SK-N-SH (cell line): ENCODE measurements around the gene ARID3A. TPM values are rescaled to one million over a fixed set of nuclear protein-coding genes. Genes with fewer than 3 reads are reported as not detected.

Experiments used
- CTCF ChIA-PET: fragments of 300-600, 350-600 bp; formaldehyde crosslinking; extraction: SDS; loops from one replicate; lab custom pipeline; 2021; lab: Yijun Ruan, JAX
- POLR2A ChIA-PET: fragments of 350-600 bp; sonication (Branson Sonifier 250); formaldehyde crosslinking; extraction: SDS; loops from one replicate; lab custom pipeline; 2020; ENCODE audit warnings: antibody characterized with exemption, inconsistent platforms; lab: Yijun Ruan, JAX
- DNase-seq: peaks from one replicate; pipeline ENCODE4 v3.0.0; 2012
- H2AFZ ChIP-seq: fragments of 200-600 bp; sonication (generic); 2 replicates; pipeline ENCODE4 v1.8.1; 2016; ENCODE audit warnings: antibody characterized with exemption, mild to moderate bottlenecking, low read depth
- H3F3A ChIP-seq: fragments of 200-600 bp; sonication (generic); replicated peaks from 2 replicates; pipeline ENCODE3; 2016; ENCODE audit warnings: antibody characterized with exemption, mild to moderate bottlenecking; ENCODE audit not compliant: insufficient read depth
- H3K27ac ChIP-seq, 2 experiments: fragments of 200-500 bp in 1 of 2; fragments of 200-600 bp in 1 of 2; sonication (Bioruptor generic) in 1 of 2; sonication (generic), shearing (Covaris generic) in 1 of 2; 2 replicates each; pipeline versions ENCODE4 v1.5.1 to v1.6.1; 2014 to 2016; ENCODE audit warnings: low read depth in 2 of 2, inconsistent platforms in 1 of 2, low read length in 1 of 2, mild to moderate bottlenecking in 1 of 2, mixed read lengths in 1 of 2
- H3K27me3 ChIP-seq: fragments of 200-600 bp; sonication (generic), shearing (Covaris generic); 2 replicates; pipeline ENCODE4 v1.6.1; 2016; ENCODE audit warnings: mixed run types; ENCODE audit not compliant: insufficient read depth
- H3K36me3 ChIP-seq, 2 experiments: fragments of 200-500 bp in 1 of 2; fragments of 200-600 bp in 1 of 2; sonication (Bioruptor generic) in 1 of 2; sonication (generic) in 1 of 2; replicated peaks in 1 of 2; 2 replicates each; pipeline versions ENCODE3 to v1.5.1; 2014 to 2016; ENCODE audit warnings: low read length in 1 of 2, mild to moderate bottlenecking in 1 of 2; ENCODE audit not compliant: insufficient read depth in 2 of 2, control insufficient read depth in 1 of 2
- H3K4me1 ChIP-seq, 2 experiments: fragments of 200-500 bp in 1 of 2; fragments of 200-600 bp in 1 of 2; sonication (Bioruptor generic) in 1 of 2; sonication (generic), shearing (Covaris generic) in 1 of 2; 2 replicates each; pipeline versions ENCODE4 v1.5.1 to v1.6.1; 2014 to 2016; ENCODE audit warnings: low read depth in 1 of 2, low read length in 1 of 2, mixed run types in 1 of 2; ENCODE audit not compliant: insufficient read depth in 2 of 2, control insufficient read depth in 1 of 2
- H3K4me2 ChIP-seq: fragments of 200-600 bp; sonication (generic), shearing (Covaris generic); 2 replicates; pipeline ENCODE4 v1.6.1; 2017; ENCODE audit warnings: mixed run types
- H3K4me3 ChIP-seq, 2 experiments: fragments of 200-500 bp in 1 of 2; fragments of 200-600 bp in 1 of 2; sonication (Bioruptor generic) in 1 of 2; sonication (generic), shearing (Covaris generic) in 1 of 2; 2 replicates each; pipeline versions ENCODE4 v1.5.1 to v1.8.1; 2014 to 2016; ENCODE audit warnings: low read depth in 2 of 2, inconsistent platforms in 1 of 2, low read length in 1 of 2, mild to moderate bottlenecking in 1 of 2, mixed read lengths in 1 of 2, moderate library complexity in 1 of 2
- H3K79me2 ChIP-seq: fragments of 200-600 bp; sonication (generic); 2 replicates; pipeline ENCODE4 v1.8.1; 2017; ENCODE audit warnings: mild to moderate bottlenecking; ENCODE audit not compliant: insufficient read depth
- H3K9ac ChIP-seq: fragments of 200-600 bp; sonication (generic); 2 replicates; pipeline ENCODE4 v1.6.1; 2017; ENCODE audit warnings: mixed run types
- H3K9me2 ChIP-seq: fragments of 200-600 bp; sonication (generic); 2 replicates; pipeline ENCODE4 v1.6.1; 2017; ENCODE audit warnings: mixed run types
- H3K9me3 ChIP-seq: fragments of 200-600 bp; sonication (generic); 2 replicates; pipeline ENCODE4 v1.6.1; 2017; ENCODE audit warnings: mixed run types, mild to moderate bottlenecking, moderate library complexity
- H4K20me1 ChIP-seq: fragments of 200-600 bp; sonication (generic); 2 replicates; pipeline ENCODE4 v1.6.1; 2017; ENCODE audit warnings: mild to moderate bottlenecking, mixed run types; ENCODE audit not compliant: insufficient read depth
- CTCF ChIP-seq: fragments of 200-600 bp; sonication (generic); IDR thresholded peaks from 2 replicates; pipeline ENCODE4 v1.6.1; 2017; ENCODE audit warnings: antibody characterized with exemption, mild to moderate bottlenecking, moderate library complexity
- EP300 ChIP-seq, 2 experiments: IDR thresholded peaks; 2 replicates each; pipeline versions ENCODE4 v1.4.0 to v1.6.1; 2012; ENCODE audit warnings: borderline replicate concordance in 1 of 2, low read depth in 1 of 2, low read length in 1 of 2
- EZH2phosphoT487 ChIP-seq: fragments of 200-600 bp; sonication (generic); IDR thresholded peaks from 2 replicates; pipeline ENCODE4 v1.6.1; 2017; ENCODE audit warnings: low read depth, mixed run types, mild to moderate bottlenecking, antibody characterized with exemption, moderate library complexity, borderline replicate concordance
- GABPA ChIP-seq: IDR thresholded peaks from 2 replicates; pipeline ENCODE4 v1.4.0; 2012; ENCODE audit warnings: low read depth, mild to moderate bottlenecking
- JUND ChIP-seq: IDR thresholded peaks from 2 replicates; pipeline ENCODE4 v1.4.0; 2012
- MAX ChIP-seq: IDR thresholded peaks from 2 replicates; pipeline ENCODE4 v1.4.0; 2012; ENCODE audit warnings: low read depth
- NFIC ChIP-seq: IDR thresholded peaks from 2 replicates; pipeline ENCODE4 v1.4.0; 2012; ENCODE audit warnings: borderline replicate concordance
- NRF1 ChIP-seq: IDR thresholded peaks from 2 replicates; pipeline ENCODE4 v1.6.1; 2012; ENCODE audit warnings: low read depth, mild to moderate bottlenecking, low read length
- RAD21 ChIP-seq: IDR thresholded peaks from 2 replicates; pipeline ENCODE4 v1.6.1; 2012; ENCODE audit warnings: mild to moderate bottlenecking, low read length
- RCOR1 ChIP-seq: fragments of 150-350 bp; IDR thresholded peaks from 2 replicates; pipeline ENCODE4 v1.6.1; 2017; ENCODE audit warnings: antibody characterized with exemption, low read length
- RFX5 ChIP-seq: IDR thresholded peaks from 2 replicates; pipeline ENCODE4 v1.6.1; 2012; ENCODE audit warnings: mild to moderate bottlenecking, improper control_type of control experiment, low read length
- RXRA ChIP-seq: IDR thresholded peaks from 2 replicates; pipeline ENCODE4 v1.4.0; 2012; ENCODE audit warnings: low read depth, mild to moderate bottlenecking, borderline replicate concordance
- SIN3A ChIP-seq: IDR thresholded peaks from 2 replicates; pipeline ENCODE4 v1.6.1; 2012; ENCODE audit warnings: low read depth, mild to moderate bottlenecking, low read length, moderate library complexity, borderline replicate concordance
- USF2 ChIP-seq: fragments of 150-350 bp; IDR thresholded peaks from 2 replicates; pipeline ENCODE4 v1.6.1; 2017; ENCODE audit warnings: antibody characterized with exemption, low read length, low read depth, borderline replicate concordance
- WGBS: methylation state at CpG from one replicate; pipeline ENCODE4 v1.1.6; 2017; ENCODE audit warnings: low lambda C conversion rate; 5-methylcytosine and 5-hydroxymethylcytosine counted together
- polyA plus RNA-seq, 3 experiments: library from polyadenylated mRNA; depleted of rRNA; stranded (reverse); fragments of >200 nt; gene quantifications; 2 replicates each; pipeline ENCODE4 v1.2.3, GENCODE V29; 2012
- TF ChIP-seq, protein P1 (sequence below): IDR thresholded peaks from 2 replicates; pipeline ENCODE4 v1.4.0; 2012; ENCODE audit warnings: low read depth, borderline replicate concordance
- TF ChIP-seq, protein P2 (sequence below): IDR thresholded peaks from 2 replicates; pipeline ENCODE4 v1.6.1; 2012; ENCODE audit warnings: mild to moderate bottlenecking, low read depth, low read length, moderate library complexity

Gene ARID3A
- polyA plus RNA-seq, 1 of the 3 experiments (the other 2 are of a cell fraction) = 8.6 TPM

DNA sequence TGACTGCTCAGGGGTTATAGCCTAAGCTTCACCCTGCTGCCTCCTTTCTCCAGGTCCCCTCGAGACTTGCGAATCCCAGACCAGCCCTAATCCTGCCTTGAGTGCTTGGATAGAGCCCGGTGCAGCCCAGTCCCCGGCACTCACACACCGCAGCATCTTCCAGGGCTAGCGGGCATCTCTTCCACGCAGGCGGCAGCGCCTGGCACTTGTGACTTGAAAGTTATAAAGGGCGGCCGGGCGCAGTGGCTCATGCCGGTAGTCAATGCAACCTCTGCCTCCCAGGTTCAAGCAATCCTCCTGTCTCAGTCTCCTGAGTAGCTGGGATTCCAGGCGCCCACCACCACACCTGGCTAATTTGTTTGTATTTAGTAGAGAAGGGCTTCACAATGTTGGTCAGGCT is 60.2 kb downstream of the ARID3A start:
- POLR2A ChIA-PET = interaction anchor here (2.8 kb wide), 1 partner anchor 10 kb away, joined by 23 read pairs; no protein-coding TSS in a partner anchor
- 90% methylated on average over 14 of the region's 14 CpGs for WGBS

More for the DNA sequence above, 60.2 kb downstream of the ARID3A start:
- H3K4me2 ChIP-seq = no peak overlapping the region
- H3K27me3 ChIP-seq = no peaks in the 10 kb centered on the region
- CTCF ChIA-PET = interaction anchor here (0.8 to 10.7 kb wide), 3 partner anchors 59 to 128 kb away, joined by 4 to 161 read pairs (median 8); partner anchors contain the start of gene KISS1R
- H3K9me2 ChIP-seq = no peaks in the 10 kb centered on the region
- H3K79me2 ChIP-seq = peaks cover 8% of the 10 kb centered on the region; the same call in 1 of the 2 replicates
- no peak overlapping the region for H2AFZ ChIP-seq
- H3K27ac ChIP-seq = no peak overlapping the region
- TF ChIP-seq, protein P1, sequence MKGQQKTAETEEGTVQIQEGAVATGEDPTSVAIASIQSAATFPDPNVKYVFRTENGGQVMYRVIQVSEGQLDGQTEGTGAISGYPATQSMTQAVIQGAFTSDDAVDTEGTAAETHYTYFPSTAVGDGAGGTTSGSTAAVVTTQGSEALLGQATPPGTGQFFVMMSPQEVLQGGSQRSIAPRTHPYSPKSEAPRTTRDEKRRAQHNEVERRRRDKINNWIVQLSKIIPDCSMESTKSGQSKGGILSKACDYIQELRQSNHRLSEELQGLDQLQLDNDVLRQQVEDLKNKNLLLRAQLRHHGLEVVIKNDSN = no peak
- no peak for TF ChIP-seq RXRA
- TF ChIP-seq EZH2phosphoT487 = no peak
- no peak for TF ChIP-seq RCOR1
- TF ChIP-seq CTCF = no peak
- no peak for TF ChIP-seq NRF1
- TF ChIP-seq, protein P2, sequence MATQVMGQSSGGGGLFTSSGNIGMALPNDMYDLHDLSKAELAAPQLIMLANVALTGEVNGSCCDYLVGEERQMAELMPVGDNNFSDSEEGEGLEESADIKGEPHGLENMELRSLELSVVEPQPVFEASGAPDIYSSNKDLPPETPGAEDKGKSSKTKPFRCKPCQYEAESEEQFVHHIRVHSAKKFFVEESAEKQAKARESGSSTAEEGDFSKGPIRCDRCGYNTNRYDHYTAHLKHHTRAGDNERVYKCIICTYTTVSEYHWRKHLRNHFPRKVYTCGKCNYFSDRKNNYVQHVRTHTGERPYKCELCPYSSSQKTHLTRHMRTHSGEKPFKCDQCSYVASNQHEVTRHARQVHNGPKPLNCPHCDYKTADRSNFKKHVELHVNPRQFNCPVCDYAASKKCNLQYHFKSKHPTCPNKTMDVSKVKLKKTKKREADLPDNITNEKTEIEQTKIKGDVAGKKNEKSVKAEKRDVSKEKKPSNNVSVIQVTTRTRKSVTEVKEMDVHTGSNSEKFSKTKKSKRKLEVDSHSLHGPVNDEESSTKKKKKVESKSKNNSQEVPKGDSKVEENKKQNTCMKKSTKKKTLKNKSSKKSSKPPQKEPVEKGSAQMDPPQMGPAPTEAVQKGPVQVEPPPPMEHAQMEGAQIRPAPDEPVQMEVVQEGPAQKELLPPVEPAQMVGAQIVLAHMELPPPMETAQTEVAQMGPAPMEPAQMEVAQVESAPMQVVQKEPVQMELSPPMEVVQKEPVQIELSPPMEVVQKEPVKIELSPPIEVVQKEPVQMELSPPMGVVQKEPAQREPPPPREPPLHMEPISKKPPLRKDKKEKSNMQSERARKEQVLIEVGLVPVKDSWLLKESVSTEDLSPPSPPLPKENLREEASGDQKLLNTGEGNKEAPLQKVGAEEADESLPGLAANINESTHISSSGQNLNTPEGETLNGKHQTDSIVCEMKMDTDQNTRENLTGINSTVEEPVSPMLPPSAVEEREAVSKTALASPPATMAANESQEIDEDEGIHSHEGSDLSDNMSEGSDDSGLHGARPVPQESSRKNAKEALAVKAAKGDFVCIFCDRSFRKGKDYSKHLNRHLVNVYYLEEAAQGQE = no peak
- TF ChIP-seq RFX5 = no peak
- TF ChIP-seq USF2 = no peak
- TF ChIP-seq NFIC = no peak
- no peak for TF ChIP-seq JUND
- no peak for TF ChIP-seq RAD21
- TF ChIP-seq MAX = no peak
- no peak for TF ChIP-seq SIN3A
- no peak for TF ChIP-seq GABPA
- TF ChIP-seq EP300 (IDR thresholded peaks at IDR 0.05; ENCODE audit: borderline replicate concordance in 1 of 2, low read depth in 1 of 2, low read length in 1 of 2) = no peak
- TF ChIP-seq, all 33 proteins: peak for 0
- Histone ChIP-seq H3K9me3 (no peaks in the 10 kb centered on the region), H3F3A (peaks cover 9% of the 10 kb centered on the region), H3K4me3 (no peak overlapping the region), H3K36me3 (peaks cover 3 to 29% of the 10 kb centered on the region in 2 experiments), H3K9ac (no peak overlapping the region), H3K4me1 (peaks cover 0 to 10% of the 10 kb centered on the region in 2 experiments; a peak in 2 of 4 replicates), H4K20me1 (no peaks in the 10 kb centered on the region)
- no peak for DNase-seq
